ENCODE data around the gene FAM114A2.
"Not testable (repeated sequence)": the region's sequence is repeated elsewhere in the genome, so short reads cannot be mapped to it uniquely, and the experiment has no call there.

FAM114A2 gene

GRCh38 chr5:154047324-154047723, 8.6 kb upstream of the FAM114A2 start:
- peaks cover 11% of the 10 kb centered on the region for H3K4me1 ChIP-seq (ENCODE audit: control insufficient read depth, insufficient read depth, low read length)

GRCh38 chr5:154046486-154046885, 7.8 kb upstream of the FAM114A2 start:
- Histone ChIP-seq H3K4me3 (ENCODE audit: low read length) (no peak overlapping the region), H3K27me3 (replicated peaks; ENCODE audit: control insufficient read depth, insufficient read depth, low read length) (no peaks in the 10 kb centered on the region), H3K9ac (ENCODE audit: low read length) (no peak overlapping the region), H3K36me3 (ENCODE audit: control insufficient read depth, insufficient read depth, low read length, severe bottlenecking) (peaks cover 18% of the 10 kb centered on the region), H3K4me1 (ENCODE audit: control insufficient read depth, insufficient read depth, low read length) (peaks cover 12% of the 10 kb centered on the region), H3K9me3 (ENCODE audit: control insufficient read depth, low read length) (no peaks in the 10 kb centered on the region)
- no peak for DNase-seq (ENCODE audit: low read depth)

More at GRCh38 chr5:154047324-154047723, 8.6 kb upstream of the FAM114A2 start:
- H3K4me3 ChIP-seq (ENCODE audit: low read length), result no peak overlapping the region
- H3K9me3 ChIP-seq (ENCODE audit: control insufficient read depth, low read length), result no peaks in the 10 kb centered on the region
- no peak for DNase-seq (ENCODE audit: low read depth)
- H3K36me3 ChIP-seq (ENCODE audit: control insufficient read depth, insufficient read depth, low read length, severe bottlenecking), result peaks cover 23% of the 10 kb centered on the region
- H3K9ac ChIP-seq (ENCODE audit: low read length), result no peak overlapping the region
- H3K27me3 ChIP-seq (replicated peaks; ENCODE audit: control insufficient read depth, insufficient read depth, low read length), result no peaks in the 10 kb centered on the region

DNA sequence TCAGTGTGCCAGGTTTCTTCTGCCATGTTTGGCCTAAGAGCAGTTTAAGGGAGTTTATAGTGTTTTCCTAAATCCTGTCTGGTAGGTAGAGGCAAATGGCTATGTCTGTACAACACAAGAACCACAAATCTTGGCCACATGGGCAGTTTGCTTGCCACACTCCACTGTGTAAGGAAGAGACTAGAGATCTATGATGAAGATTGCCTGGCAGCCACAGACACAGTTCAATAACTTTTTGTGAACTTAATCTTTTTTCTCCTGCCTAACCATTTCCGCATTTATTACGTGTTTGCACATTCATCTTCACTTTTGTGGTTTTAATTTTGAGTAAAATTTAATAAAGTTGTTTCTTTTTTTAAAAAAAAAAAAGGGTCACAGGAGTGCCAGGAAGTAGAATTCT, 5.9 kb upstream of the FAM114A2 start:
- Histone ChIP-seq H3K27me3 (replicated peaks; ENCODE audit: control insufficient read depth, insufficient read depth, low read length) (no peaks in the 10 kb centered on the region), H3K4me1 (ENCODE audit: control insufficient read depth, insufficient read depth, low read length) (peaks cover 20% of the 10 kb centered on the region), H3K9ac (ENCODE audit: low read length) (no peak overlapping the region), H3K36me3 (ENCODE audit: control insufficient read depth, insufficient read depth, low read length, severe bottlenecking) (peaks cover 2% of the 10 kb centered on the region), H3K4me3 (ENCODE audit: low read length) (no peak overlapping the region), H3K9me3 (ENCODE audit: control insufficient read depth, low read length) (no peaks in the 10 kb centered on the region)
- no peak for DNase-seq (ENCODE audit: low read depth)

- no peak for DNase-seq (ENCODE audit: low read depth)
- Histone ChIP-seq H3K9ac (ENCODE audit: low read length) (no peak overlapping the region), H3K4me1 (ENCODE audit: control insufficient read depth, insufficient read depth, low read length) (peaks cover 24% of the 10 kb centered on the region), H3K27me3 (replicated peaks; ENCODE audit: control insufficient read depth, insufficient read depth, low read length) (no peaks in the 10 kb centered on the region), H3K36me3 (ENCODE audit: control insufficient read depth, insufficient read depth, low read length, severe bottlenecking) (no peaks in the 10 kb centered on the region), H3K4me3 (ENCODE audit: low read length) (no peak overlapping the region), H3K9me3 (ENCODE audit: control insufficient read depth, low read length) (no peaks in the 10 kb centered on the region)
Measured at GRCh38 chr5:154044099-154044498, 5.4 kb upstream of the FAM114A2 start.

DNA sequence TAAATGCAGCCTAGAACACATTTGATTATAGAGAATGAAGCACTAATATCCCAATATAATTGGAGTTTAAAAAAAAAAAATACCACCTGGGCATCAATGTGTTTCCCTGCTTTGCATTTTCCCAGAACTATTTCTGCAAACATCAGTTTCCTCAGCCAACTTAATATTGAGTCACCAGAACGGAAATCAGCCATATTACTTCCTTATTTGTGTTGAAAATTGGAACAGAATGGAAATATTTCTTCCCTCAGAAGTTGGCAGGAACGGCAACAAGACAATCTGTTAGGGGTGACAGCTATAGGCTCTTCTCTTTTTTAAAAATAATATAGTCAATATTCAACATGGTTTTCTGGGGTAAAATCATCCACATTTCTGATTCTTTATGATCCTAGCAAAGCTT, 4.1 kb upstream of the FAM114A2 start:
- Histone ChIP-seq H3K4me1 (ENCODE audit: control insufficient read depth, insufficient read depth, low read length) (peaks cover 27% of the 10 kb centered on the region), H3K27me3 (replicated peaks; ENCODE audit: control insufficient read depth, insufficient read depth, low read length) (no peaks in the 10 kb centered on the region), H3K9me3 (ENCODE audit: control insufficient read depth, low read length) (no peaks in the 10 kb centered on the region), H3K9ac (ENCODE audit: low read length) (peak overlapping the region; percentile 22), H3K4me3 (ENCODE audit: low read length) (no peak overlapping the region), H3K36me3 (ENCODE audit: control insufficient read depth, insufficient read depth, low read length, severe bottlenecking) (no peaks in the 10 kb centered on the region)
- DNase-seq (ENCODE audit: low read depth), result no peak

DNA sequence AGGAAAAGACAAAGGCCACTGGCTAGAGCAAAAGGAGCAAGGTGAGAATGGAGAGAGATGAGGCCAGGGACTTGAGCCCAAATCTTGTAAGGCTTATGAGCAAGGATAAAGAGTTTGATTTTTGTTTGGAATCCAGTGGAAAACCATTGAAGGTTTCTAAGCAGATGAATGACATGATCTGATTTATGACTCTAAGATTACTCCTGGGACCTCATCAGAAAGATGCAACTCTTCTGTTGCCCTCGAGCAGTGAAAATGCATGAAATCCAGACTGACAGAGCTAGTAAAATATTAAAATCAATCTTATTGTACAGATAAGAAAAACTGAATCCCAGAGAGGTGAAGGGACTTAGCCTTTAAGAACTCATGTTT, 734 bp upstream of the FAM114A2 start:
- H3K9ac ChIP-seq (ENCODE audit: low read length), result peak overlapping the region; percentile 92
- peak overlapping the region; percentile 97 for H3K4me3 ChIP-seq (ENCODE audit: low read length)
- H3K36me3 ChIP-seq (ENCODE audit: control insufficient read depth, insufficient read depth, low read length, severe bottlenecking), result no peaks in the 10 kb centered on the region
- no peaks in the 10 kb centered on the region for H3K27me3 ChIP-seq (replicated peaks; ENCODE audit: control insufficient read depth, insufficient read depth, low read length)
- no peaks in the 10 kb centered on the region for H3K9me3 ChIP-seq (ENCODE audit: control insufficient read depth, low read length)
- DNase-seq (ENCODE audit: low read depth), result no peak
- peaks cover 33% of the 10 kb centered on the region for H3K4me1 ChIP-seq (ENCODE audit: control insufficient read depth, insufficient read depth, low read length)

- peak; percentile 55 for DNase-seq (ENCODE audit: low read depth)
Measured at GRCh38 chr5:154038261-154038706, 426 bp downstream of the FAM114A2 start.

DNA sequence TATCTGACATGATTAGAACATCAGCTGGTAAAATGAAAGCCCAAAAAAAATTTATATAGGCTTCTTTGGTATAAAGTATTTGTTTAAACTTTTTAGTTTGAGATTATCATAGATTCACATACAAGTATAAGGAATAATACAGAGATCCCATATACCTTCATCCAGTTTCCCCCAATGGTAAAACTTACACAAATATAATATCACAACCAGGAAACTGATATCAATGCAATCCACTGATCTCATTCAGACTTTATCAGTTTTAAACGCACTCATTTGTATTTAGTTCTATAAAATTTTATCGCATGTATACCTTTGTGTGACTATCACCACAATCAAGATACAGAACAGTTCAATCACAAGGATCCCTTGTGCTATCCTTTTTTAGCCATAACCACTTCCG, 3.8 kb downstream of the FAM114A2 start:
- peaks cover 12% of the 10 kb centered on the region for H3K36me3 ChIP-seq (ENCODE audit: control insufficient read depth, insufficient read depth, low read length, severe bottlenecking)
- no peaks in the 10 kb centered on the region for H3K27me3 ChIP-seq (replicated peaks; ENCODE audit: control insufficient read depth, insufficient read depth, low read length)
- H3K4me1 ChIP-seq (ENCODE audit: control insufficient read depth, insufficient read depth, low read length), result peaks cover 16% of the 10 kb centered on the region
- no peaks in the 10 kb centered on the region for H3K9me3 ChIP-seq (ENCODE audit: control insufficient read depth, low read length)
- H3K9ac ChIP-seq (ENCODE audit: low read length), result no peak overlapping the region
- no peak overlapping the region for H3K4me3 ChIP-seq (ENCODE audit: low read length)
- no peak for DNase-seq (ENCODE audit: low read depth)

More at GRCh38 chr5:154038261-154038706, 426 bp downstream of the FAM114A2 start:
- no peaks in the 10 kb centered on the region for H3K9me3 ChIP-seq (ENCODE audit: control insufficient read depth, low read length)
- no peaks in the 10 kb centered on the region for H3K36me3 ChIP-seq (ENCODE audit: control insufficient read depth, insufficient read depth, low read length, severe bottlenecking)
- H3K27me3 ChIP-seq (replicated peaks; ENCODE audit: control insufficient read depth, insufficient read depth, low read length), result no peaks in the 10 kb centered on the region
- H3K4me3 ChIP-seq (ENCODE audit: low read length), result peak overlapping the region; percentile 97
- peaks cover 30% of the 10 kb centered on the region for H3K4me1 ChIP-seq (ENCODE audit: control insufficient read depth, insufficient read depth, low read length)
- H3K9ac ChIP-seq (ENCODE audit: low read length), result peak overlapping the region; percentile 92

GRCh38 chr5:154031937-154032489, 6.7 kb downstream of the FAM114A2 start:
- no peaks in the 10 kb centered on the region for H3K27me3 ChIP-seq (replicated peaks; ENCODE audit: control insufficient read depth, insufficient read depth, low read length)
- H3K36me3 ChIP-seq (ENCODE audit: control insufficient read depth, insufficient read depth, low read length, severe bottlenecking), result peaks cover 37% of the 10 kb centered on the region
- H3K4me1 ChIP-seq (ENCODE audit: control insufficient read depth, insufficient read depth, low read length), result peaks cover 1% of the 10 kb centered on the region
- no peaks in the 10 kb centered on the region for H3K9me3 ChIP-seq (ENCODE audit: control insufficient read depth, low read length)
- no peak overlapping the region for H3K4me3 ChIP-seq (ENCODE audit: low read length)
- H3K9ac ChIP-seq (ENCODE audit: low read length), result no peak overlapping the region
- no peak for DNase-seq (ENCODE audit: low read depth)

- no peaks in the 10 kb centered on the region for H3K27me3 ChIP-seq (replicated peaks; ENCODE audit: control insufficient read depth, insufficient read depth, low read length)
- no peaks in the 10 kb centered on the region for H3K9me3 ChIP-seq (ENCODE audit: control insufficient read depth, low read length)
- no peak for DNase-seq (ENCODE audit: low read depth)
- H3K4me3 ChIP-seq (ENCODE audit: low read length), result no peak overlapping the region
- H3K36me3 ChIP-seq (ENCODE audit: control insufficient read depth, insufficient read depth, low read length, severe bottlenecking), result peaks cover 49% of the 10 kb centered on the region
- H3K4me1 ChIP-seq (ENCODE audit: control insufficient read depth, insufficient read depth, low read length), result no peaks in the 10 kb centered on the region
- no peak overlapping the region for H3K9ac ChIP-seq (ENCODE audit: low read length)
Measured at GRCh38 chr5:154025951-154026350, 12.8 kb downstream of the FAM114A2 start.

DNA sequence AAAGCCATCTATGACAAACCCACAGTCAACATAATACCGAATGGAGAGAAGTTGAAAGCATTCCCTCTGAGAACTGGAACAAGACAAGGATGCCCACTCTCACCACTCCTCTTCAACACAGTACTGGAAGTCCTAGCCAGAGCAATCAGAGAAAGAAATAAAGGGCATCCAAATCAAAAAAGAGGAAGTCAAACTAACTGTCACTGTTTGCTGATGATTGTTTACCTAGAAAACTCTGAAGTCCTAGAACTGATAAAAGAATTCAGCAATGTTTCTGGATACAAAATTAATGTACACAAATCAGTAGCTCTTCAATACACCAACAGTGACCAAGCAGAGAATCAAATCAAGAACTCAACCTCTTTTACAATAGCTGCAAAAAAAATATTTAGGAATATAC, 19.8 kb downstream of the FAM114A2 start:
- not testable (repeated sequence) for H3K9me3 ChIP-seq (ENCODE audit: control insufficient read depth, low read length); H3K9ac ChIP-seq (ENCODE audit: low read length); H3K4me1 ChIP-seq (ENCODE audit: control insufficient read depth, insufficient read depth, low read length); DNase-seq (ENCODE audit: low read depth); H3K27me3 ChIP-seq (replicated peaks; ENCODE audit: control insufficient read depth, insufficient read depth, low read length); H3K4me3 ChIP-seq (ENCODE audit: low read length)
- H3K36me3 ChIP-seq (ENCODE audit: control insufficient read depth, insufficient read depth, low read length, severe bottlenecking), result peaks cover 27% of the 10 kb centered on the region

GRCh38 chr5:154015071-154015693, 23.5 kb downstream of the FAM114A2 start:
- no peak overlapping the region for H3K9ac ChIP-seq (ENCODE audit: low read length)
- DNase-seq (ENCODE audit: low read depth), result no peak
- H3K4me3 ChIP-seq (ENCODE audit: low read length), result no peak overlapping the region

More at GRCh38 chr5:154015071-154015693, 23.5 kb downstream of the FAM114A2 start:
- H3K4me1 ChIP-seq (ENCODE audit: control insufficient read depth, insufficient read depth, low read length), result peaks cover 9% of the 10 kb centered on the region
- peaks cover 30% of the 10 kb centered on the region for H3K36me3 ChIP-seq (ENCODE audit: control insufficient read depth, insufficient read depth, low read length, severe bottlenecking)
- H3K27me3 ChIP-seq (replicated peaks; ENCODE audit: control insufficient read depth, insufficient read depth, low read length), result no peaks in the 10 kb centered on the region
- H3K9me3 ChIP-seq (ENCODE audit: control insufficient read depth, low read length), result no peaks in the 10 kb centered on the region

Data from adipocyte (in vitro differentiated cells).